Measurements from ENCODE around the gene CDK9.

Gene CDK9

DNA sequence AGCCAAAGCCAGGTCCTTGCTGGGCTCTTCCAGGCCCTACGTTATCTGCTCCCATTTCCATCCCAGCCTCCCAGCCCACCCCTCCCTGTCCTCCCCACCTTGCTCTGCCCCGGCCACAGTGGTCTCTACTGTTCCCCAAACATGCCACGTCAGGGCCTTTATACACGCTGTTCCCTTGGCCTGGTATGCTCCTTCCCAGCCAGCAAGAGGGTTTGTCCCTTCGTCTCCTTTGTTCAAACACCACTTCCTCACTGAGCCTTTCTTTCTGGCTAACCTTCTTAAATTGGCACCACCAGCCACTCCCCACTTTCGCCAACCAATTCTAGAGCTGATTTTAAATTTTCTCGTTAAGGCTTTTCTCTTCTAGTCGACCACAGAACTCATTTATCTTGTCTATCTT lies 17.1 kb upstream of the CDK9 start:
- no peaks in the 10 kb centered on the region for H3K9me3 ChIP-seq (ENCODE audit: insufficient read depth, low read length)
- H3K4me2 ChIP-seq (ENCODE audit: low read depth, low read length, poor library complexity, severe bottlenecking) = no peak overlapping the region
- H3K27me3 ChIP-seq (ENCODE audit: low read length) = no peaks in the 10 kb centered on the region
- H3K9me2 ChIP-seq (replicated peaks; ENCODE audit: insufficient read depth, low read length) = no peaks in the 10 kb centered on the region
- peaks cover 7% of the 10 kb centered on the region for H3F3A ChIP-seq (ENCODE audit: insufficient read depth)
- TF ChIP-seq, protein P1, sequence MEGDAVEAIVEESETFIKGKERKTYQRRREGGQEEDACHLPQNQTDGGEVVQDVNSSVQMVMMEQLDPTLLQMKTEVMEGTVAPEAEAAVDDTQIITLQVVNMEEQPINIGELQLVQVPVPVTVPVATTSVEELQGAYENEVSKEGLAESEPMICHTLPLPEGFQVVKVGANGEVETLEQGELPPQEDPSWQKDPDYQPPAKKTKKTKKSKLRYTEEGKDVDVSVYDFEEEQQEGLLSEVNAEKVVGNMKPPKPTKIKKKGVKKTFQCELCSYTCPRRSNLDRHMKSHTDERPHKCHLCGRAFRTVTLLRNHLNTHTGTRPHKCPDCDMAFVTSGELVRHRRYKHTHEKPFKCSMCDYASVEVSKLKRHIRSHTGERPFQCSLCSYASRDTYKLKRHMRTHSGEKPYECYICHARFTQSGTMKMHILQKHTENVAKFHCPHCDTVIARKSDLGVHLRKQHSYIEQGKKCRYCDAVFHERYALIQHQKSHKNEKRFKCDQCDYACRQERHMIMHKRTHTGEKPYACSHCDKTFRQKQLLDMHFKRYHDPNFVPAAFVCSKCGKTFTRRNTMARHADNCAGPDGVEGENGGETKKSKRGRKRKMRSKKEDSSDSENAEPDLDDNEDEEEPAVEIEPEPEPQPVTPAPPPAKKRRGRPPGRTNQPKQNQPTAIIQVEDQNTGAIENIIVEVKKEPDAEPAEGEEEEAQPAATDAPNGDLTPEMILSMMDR (IDR thresholded peaks at IDR 0.05; ENCODE audit: insufficient read depth, low read length, poor library complexity, severe bottlenecking) = no peak
- TF ChIP-seq EZH2phosphoT487 (conservative IDR thresholded peaks at IDR 0.05; ENCODE audit: low read length) = no peak
- H3K36me3 ChIP-seq (ENCODE audit: low read length) = no peaks in the 10 kb centered on the region
- H2AFZ ChIP-seq (ENCODE audit: low read depth, low read length, severe bottlenecking) = no peak overlapping the region
- H3K9ac ChIP-seq (ENCODE audit: low read length) = no peak overlapping the region
- no peaks in the 10 kb centered on the region for H4K20me1 ChIP-seq (ENCODE audit: low read depth, low read length)
- no peak overlapping the region for H3K27ac ChIP-seq (ENCODE audit: low read depth, low read length)
- no peaks in the 10 kb centered on the region for H3K79me2 ChIP-seq (ENCODE audit: insufficient read depth, low read length)
- H3K4me3 ChIP-seq (ENCODE audit: insufficient read depth, low read length, poor library complexity, severe bottlenecking) = no peak overlapping the region

DNA sequence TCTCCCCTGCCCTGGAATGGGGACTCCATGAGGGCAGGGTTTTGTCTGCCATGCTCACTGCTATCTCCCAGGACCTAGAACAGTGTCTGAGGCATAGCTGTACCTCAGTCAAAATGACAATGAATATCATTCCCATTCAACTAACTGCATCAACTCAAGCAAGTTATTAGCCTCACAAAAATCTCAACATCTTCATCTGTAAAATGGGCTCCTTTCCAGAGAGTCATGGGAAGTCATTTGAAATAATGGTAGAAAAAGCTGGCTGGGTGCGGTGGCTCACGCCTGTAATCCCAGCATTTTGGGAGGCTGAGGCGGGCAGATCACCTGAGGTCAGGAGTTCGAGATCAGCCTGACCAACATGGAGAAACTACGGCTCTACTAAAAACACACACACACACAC lies 16.7 kb upstream of the CDK9 start:
- no peaks in the 10 kb centered on the region for H3K9me2 ChIP-seq (replicated peaks; ENCODE audit: insufficient read depth, low read length)
- no peak overlapping the region for H3K4me3 ChIP-seq (ENCODE audit: insufficient read depth, low read length, poor library complexity, severe bottlenecking)
- no peaks in the 10 kb centered on the region for H3K36me3 ChIP-seq (ENCODE audit: low read length)
- H3K9me3 ChIP-seq (ENCODE audit: insufficient read depth, low read length) = no peaks in the 10 kb centered on the region
- H3K27me3 ChIP-seq (ENCODE audit: low read length) = no peaks in the 10 kb centered on the region
- TF ChIP-seq, protein P1 (IDR thresholded peaks at IDR 0.05; ENCODE audit: insufficient read depth, low read length, poor library complexity, severe bottlenecking) = no peak
- TF ChIP-seq EZH2phosphoT487 (conservative IDR thresholded peaks at IDR 0.05; ENCODE audit: low read length) = no peak
- no peak overlapping the region for H2AFZ ChIP-seq (ENCODE audit: low read depth, low read length, severe bottlenecking)
- no peak overlapping the region for H3K4me2 ChIP-seq (ENCODE audit: low read depth, low read length, poor library complexity, severe bottlenecking)
- no peak overlapping the region for H3K27ac ChIP-seq (ENCODE audit: low read depth, low read length)
- no peak overlapping the region for H3K9ac ChIP-seq (ENCODE audit: low read length)
- no peaks in the 10 kb centered on the region for H4K20me1 ChIP-seq (ENCODE audit: low read depth, low read length)
- no peaks in the 10 kb centered on the region for H3K79me2 ChIP-seq (ENCODE audit: insufficient read depth, low read length)
- peaks cover 7% of the 10 kb centered on the region for H3F3A ChIP-seq (ENCODE audit: insufficient read depth)

DNA sequence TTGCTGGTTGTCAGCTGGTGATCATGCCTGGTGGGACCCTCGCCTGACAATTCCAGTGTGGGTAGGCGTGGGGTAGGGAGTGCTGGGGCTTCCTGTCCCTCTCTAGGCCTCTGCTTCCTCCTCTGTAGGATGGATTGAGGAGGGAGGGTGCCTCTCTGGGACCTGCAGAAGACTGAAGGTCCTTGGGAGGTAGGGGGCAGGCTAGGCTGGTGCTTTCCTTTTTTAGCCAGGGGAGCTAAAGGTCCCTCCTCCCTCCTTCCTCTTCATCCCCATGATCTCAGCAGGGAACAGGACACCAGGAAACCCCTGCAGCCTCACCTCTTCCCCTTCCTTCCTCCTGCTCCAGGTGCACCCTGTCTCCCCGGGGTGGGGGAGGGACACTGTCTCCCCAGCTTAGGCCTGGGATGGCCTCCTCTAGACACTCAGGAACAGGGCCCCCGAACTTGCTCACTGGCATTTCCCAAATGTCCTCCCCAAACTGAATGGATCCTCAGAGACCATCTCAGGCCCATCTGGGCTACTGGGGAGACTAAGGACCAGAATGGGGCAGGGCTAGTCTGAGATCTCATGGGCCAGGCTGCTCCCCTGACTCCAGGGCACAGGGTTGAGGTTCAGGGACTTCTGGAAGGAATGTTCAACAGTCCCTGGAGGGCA lies 15.8 kb upstream of the CDK9 start:
- no peaks in the 10 kb centered on the region for H3K9me2 ChIP-seq (replicated peaks; ENCODE audit: insufficient read depth, low read length)
- H3K4me2 ChIP-seq (ENCODE audit: low read depth, low read length, poor library complexity, severe bottlenecking) = peak overlapping the region; percentile 76
- H3K9ac ChIP-seq (ENCODE audit: low read length) = peak overlapping the region; percentile 46
- no peak overlapping the region for H3K4me3 ChIP-seq (ENCODE audit: insufficient read depth, low read length, poor library complexity, severe bottlenecking)
- H3K27me3 ChIP-seq (ENCODE audit: low read length) = no peaks in the 10 kb centered on the region
- no peak overlapping the region for H2AFZ ChIP-seq (ENCODE audit: low read depth, low read length, severe bottlenecking)
- H3K79me2 ChIP-seq (ENCODE audit: insufficient read depth, low read length) = no peaks in the 10 kb centered on the region
- H4K20me1 ChIP-seq (ENCODE audit: low read depth, low read length) = no peaks in the 10 kb centered on the region
- no peaks in the 10 kb centered on the region for H3K36me3 ChIP-seq (ENCODE audit: low read length)
- no peaks in the 10 kb centered on the region for H3K9me3 ChIP-seq (ENCODE audit: insufficient read depth, low read length)
- no peak overlapping the region for H3K27ac ChIP-seq (ENCODE audit: low read depth, low read length)
- H3F3A ChIP-seq (ENCODE audit: insufficient read depth) = peaks cover 7% of the 10 kb centered on the region
- TF ChIP-seq EZH2phosphoT487 (conservative IDR thresholded peaks at IDR 0.05; ENCODE audit: low read length) = no peak
- TF ChIP-seq, protein P1 (IDR thresholded peaks at IDR 0.05; ENCODE audit: insufficient read depth, low read length, poor library complexity, severe bottlenecking) = no peak

All from SU-DHL-6 (cell line).